OCI-LY3 (cell line): ENCODE results near the gene DIPK2A.

Experiments used
- EZH2phosphoT487 ChIP-seq: fragments of 200-600 bp; shearing (Covaris generic); IDR thresholded peaks from 2 replicates; pipeline ENCODE4 v1.6.1; 2018; ENCODE audit warnings: antibody characterized with exemption, mixed run types, low read depth
- TF ChIP-seq, protein P1 (sequence below): fragments of 200-600, 300-600 bp; sonication (generic); IDR thresholded peaks from 2 replicates; pipeline ENCODE4 v1.5.1; 2014; ENCODE audit warnings: antibody characterized with exemption, low read length, low read depth

DNA sequence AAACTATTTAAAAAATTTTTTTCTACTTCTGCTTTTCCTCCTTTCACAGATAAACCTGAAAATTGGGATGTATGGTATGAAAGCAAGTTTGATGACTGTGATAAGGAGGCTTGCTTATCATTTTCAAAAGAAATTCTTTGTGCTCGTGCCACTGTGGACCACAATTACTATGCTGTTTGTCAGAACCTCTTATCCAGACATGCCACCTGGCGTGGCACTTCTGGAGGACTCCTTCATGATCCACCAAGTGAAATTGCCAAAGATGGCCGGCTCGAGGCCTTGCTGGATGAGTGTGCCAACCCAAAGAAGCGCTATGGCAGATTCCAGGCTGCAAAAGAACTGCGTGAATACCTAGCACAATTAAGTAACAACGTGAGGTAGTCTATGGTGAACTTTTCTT lies 17.8 kb downstream of the DIPK2A start:
- TF ChIP-seq, protein P1, sequence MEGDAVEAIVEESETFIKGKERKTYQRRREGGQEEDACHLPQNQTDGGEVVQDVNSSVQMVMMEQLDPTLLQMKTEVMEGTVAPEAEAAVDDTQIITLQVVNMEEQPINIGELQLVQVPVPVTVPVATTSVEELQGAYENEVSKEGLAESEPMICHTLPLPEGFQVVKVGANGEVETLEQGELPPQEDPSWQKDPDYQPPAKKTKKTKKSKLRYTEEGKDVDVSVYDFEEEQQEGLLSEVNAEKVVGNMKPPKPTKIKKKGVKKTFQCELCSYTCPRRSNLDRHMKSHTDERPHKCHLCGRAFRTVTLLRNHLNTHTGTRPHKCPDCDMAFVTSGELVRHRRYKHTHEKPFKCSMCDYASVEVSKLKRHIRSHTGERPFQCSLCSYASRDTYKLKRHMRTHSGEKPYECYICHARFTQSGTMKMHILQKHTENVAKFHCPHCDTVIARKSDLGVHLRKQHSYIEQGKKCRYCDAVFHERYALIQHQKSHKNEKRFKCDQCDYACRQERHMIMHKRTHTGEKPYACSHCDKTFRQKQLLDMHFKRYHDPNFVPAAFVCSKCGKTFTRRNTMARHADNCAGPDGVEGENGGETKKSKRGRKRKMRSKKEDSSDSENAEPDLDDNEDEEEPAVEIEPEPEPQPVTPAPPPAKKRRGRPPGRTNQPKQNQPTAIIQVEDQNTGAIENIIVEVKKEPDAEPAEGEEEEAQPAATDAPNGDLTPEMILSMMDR, result no peak
- TF ChIP-seq EZH2phosphoT487, result no peak
